Measurements from ENCODE around the gene HPSE2. TPM values are rescaled to one million over a fixed set of nuclear protein-coding genes. Genes with fewer than 3 reads are reported as not detected.

The HPSE2 gene
- total and polyA plus RNA-seq, 2 experiments from 2014 or later = 0.10 to 0.24 TPM

DNA sequence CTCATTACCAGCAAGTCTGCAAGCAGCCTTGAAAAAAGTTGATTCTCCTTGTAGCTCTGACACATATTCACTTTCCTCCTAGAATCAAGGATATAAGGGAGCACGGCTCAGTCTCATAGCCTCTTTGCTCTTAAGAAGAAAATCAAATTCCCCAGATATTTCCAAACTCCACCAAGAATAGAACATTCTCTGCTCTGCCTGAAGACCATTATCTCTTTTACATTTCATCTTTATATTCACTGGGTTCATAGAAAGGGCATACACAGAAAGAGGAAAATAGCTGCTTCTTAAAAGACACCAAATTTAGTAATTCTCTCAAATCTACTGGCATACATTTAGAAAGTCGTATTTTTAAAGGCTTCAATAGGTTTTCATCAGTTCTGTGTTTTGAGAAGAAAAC is 92.0 kb downstream of the HPSE2 start:
- H3K79me2 ChIP-seq (replicated peaks; ENCODE audit: insufficient read depth) = no peaks in the 10 kb centered on the region
- H4K20me1 ChIP-seq (replicated peaks; ENCODE audit: insufficient read depth) = no peaks in the 10 kb centered on the region
- no peak overlapping the region for H3K4me3 ChIP-seq
- H3K27me3 Mint-ChIP-seq (ENCODE audit: insufficient read depth, low read depth, poor library complexity) = peaks cover 2% of the 10 kb centered on the region
- DNase-seq (ENCODE audit: low spot score) = no peak
- no peak for ATAC-seq
- no peaks in the 10 kb centered on the region for H3K36me3 Mint-ChIP-seq (ENCODE audit: low read depth)
- H3K27ac ChIP-seq (ENCODE audit: low read depth) = no peak overlapping the region
- no peaks in the 10 kb centered on the region for H3K9me2 ChIP-seq (ENCODE audit: insufficient read depth)
- no peak overlapping the region for H2AFZ ChIP-seq
- TF ChIP-seq, protein P1, sequence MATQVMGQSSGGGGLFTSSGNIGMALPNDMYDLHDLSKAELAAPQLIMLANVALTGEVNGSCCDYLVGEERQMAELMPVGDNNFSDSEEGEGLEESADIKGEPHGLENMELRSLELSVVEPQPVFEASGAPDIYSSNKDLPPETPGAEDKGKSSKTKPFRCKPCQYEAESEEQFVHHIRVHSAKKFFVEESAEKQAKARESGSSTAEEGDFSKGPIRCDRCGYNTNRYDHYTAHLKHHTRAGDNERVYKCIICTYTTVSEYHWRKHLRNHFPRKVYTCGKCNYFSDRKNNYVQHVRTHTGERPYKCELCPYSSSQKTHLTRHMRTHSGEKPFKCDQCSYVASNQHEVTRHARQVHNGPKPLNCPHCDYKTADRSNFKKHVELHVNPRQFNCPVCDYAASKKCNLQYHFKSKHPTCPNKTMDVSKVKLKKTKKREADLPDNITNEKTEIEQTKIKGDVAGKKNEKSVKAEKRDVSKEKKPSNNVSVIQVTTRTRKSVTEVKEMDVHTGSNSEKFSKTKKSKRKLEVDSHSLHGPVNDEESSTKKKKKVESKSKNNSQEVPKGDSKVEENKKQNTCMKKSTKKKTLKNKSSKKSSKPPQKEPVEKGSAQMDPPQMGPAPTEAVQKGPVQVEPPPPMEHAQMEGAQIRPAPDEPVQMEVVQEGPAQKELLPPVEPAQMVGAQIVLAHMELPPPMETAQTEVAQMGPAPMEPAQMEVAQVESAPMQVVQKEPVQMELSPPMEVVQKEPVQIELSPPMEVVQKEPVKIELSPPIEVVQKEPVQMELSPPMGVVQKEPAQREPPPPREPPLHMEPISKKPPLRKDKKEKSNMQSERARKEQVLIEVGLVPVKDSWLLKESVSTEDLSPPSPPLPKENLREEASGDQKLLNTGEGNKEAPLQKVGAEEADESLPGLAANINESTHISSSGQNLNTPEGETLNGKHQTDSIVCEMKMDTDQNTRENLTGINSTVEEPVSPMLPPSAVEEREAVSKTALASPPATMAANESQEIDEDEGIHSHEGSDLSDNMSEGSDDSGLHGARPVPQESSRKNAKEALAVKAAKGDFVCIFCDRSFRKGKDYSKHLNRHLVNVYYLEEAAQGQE (IDR thresholded peaks at IDR 0.05; ENCODE audit: unreplicated experiment) = no peak
- no peak for TF ChIP-seq POLR2AphosphoS5 (IDR thresholded peaks at IDR 0.05; ENCODE audit: low read depth)
- TF ChIP-seq NANOG (IDR thresholded peaks at IDR 0.05; ENCODE audit: borderline replicate concordance) = no peak
- no peak for TF ChIP-seq JUNB (IDR thresholded peaks at IDR 0.05; ENCODE audit: unreplicated experiment)
- TF ChIP-seq, protein P2, sequence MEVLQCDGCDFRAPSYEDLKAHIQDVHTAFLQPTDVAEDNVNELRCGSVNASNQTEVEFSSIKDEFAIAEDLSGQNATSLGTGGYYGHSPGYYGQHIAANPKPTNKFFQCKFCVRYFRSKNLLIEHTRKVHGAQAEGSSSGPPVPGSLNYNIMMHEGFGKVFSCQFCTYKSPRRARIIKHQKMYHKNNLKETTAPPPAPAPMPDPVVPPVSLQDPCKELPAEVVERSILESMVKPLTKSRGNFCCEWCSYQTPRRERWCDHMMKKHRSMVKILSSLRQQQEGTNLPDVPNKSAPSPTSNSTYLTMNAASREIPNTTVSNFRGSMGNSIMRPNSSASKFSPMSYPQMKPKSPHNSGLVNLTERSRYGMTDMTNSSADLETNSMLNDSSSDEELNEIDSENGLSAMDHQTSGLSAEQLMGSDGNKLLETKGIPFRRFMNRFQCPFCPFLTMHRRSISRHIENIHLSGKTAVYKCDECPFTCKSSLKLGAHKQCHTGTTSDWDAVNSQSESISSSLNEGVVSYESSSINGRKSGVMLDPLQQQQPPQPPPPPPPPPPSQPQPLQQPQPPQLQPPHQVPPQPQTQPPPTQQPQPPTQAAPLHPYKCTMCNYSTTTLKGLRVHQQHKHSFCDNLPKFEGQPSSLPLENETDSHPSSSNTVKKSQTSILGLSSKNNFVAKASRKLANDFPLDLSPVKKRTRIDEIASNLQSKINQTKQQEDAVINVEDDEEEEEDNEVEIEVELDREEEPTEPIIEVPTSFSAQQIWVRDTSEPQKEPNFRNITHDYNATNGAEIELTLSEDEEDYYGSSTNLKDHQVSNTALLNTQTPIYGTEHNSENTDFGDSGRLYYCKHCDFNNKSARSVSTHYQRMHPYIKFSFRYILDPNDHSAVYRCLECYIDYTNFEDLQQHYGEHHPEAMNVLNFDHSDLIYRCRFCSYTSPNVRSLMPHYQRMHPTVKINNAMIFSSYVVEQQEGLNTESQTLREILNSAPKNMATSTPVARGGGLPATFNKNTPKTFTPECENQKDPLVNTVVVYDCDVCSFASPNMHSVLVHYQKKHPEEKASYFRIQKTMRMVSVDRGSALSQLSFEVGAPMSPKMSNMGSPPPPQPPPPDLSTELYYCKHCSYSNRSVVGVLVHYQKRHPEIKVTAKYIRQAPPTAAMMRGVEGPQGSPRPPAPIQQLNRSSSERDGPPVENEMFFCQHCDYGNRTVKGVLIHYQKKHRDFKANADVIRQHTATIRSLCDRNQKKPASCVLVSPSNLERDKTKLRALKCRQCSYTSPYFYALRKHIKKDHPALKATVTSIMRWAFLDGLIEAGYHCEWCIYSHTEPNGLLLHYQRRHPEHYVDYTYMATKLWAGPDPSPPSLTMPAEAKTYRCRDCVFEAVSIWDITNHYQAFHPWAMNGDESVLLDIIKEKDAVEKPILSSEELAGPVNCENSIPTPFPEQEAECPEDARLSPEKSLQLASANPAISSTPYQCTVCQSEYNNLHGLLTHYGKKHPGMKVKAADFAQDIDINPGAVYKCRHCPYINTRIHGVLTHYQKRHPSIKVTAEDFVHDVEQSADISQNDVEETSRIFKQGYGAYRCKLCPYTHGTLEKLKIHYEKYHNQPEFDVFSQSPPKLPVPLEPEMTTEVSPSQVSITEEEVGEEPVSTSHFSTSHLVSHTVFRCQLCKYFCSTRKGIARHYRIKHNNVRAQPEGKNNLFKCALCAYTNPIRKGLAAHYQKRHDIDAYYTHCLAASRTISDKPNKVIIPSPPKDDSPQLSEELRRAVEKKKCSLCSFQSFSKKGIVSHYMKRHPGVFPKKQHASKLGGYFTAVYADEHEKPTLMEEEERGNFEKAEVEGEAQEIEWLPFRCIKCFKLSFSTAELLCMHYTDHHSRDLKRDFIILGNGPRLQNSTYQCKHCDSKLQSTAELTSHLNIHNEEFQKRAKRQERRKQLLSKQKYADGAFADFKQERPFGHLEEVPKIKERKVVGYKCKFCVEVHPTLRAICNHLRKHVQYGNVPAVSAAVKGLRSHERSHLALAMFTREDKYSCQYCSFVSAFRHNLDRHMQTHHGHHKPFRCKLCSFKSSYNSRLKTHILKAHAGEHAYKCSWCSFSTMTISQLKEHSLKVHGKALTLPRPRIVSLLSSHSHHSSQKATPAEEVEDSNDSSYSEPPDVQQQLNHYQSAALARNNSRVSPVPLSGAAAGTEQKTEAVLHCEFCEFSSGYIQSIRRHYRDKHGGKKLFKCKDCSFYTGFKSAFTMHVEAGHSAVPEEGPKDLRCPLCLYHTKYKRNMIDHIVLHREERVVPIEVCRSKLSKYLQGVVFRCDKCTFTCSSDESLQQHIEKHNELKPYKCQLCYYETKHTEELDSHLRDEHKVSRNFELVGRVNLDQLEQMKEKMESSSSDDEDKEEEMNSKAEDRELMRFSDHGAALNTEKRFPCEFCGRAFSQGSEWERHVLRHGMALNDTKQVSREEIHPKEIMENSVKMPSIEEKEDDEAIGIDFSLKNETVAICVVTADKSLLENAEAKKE (CRISPR knock-in tag; IDR thresholded peaks at IDR 0.05) = no peak
- no peak overlapping the region for H3K4me3 Mint-ChIP-seq
- H3K27me3 ChIP-seq (ENCODE audit: insufficient read depth) = no peaks in the 10 kb centered on the region
- H3F3A ChIP-seq (replicated peaks; ENCODE audit: low read depth) = no peaks in the 10 kb centered on the region
- H3K27ac Mint-ChIP-seq = no peak overlapping the region
- no peaks in the 10 kb centered on the region for H3K4me1 ChIP-seq (ENCODE audit: insufficient read depth)
- no peaks in the 10 kb centered on the region for H3K4me1 Mint-ChIP-seq
- no peaks in the 10 kb centered on the region for H3K9me3 Mint-ChIP-seq
- H3K36me3 ChIP-seq (ENCODE audit: insufficient read depth) = no peaks in the 10 kb centered on the region
- H3K4me2 ChIP-seq = no peak overlapping the region

Measured in GM23338 (cell line).